Hair follicular keratinocyte (primary cell): Measurements from ENCODE around the gene MYH7B. TPM values are rescaled to one million over a fixed set of nuclear protein-coding genes. Genes with fewer than 3 reads are reported as not detected.

ENCODE experiments used
- total RNA-seq: library from RNA; depleted of rRNA; stranded (reverse); fragments of >200 nt; gene quantifications from 2 replicates; pipeline ENCODE4 v1.2.3, GENCODE V29; 2015

Gene MYH7B
- 0.65 TPM in 1 of 2 replicates, not detected in the other for total RNA-seq

DNA sequence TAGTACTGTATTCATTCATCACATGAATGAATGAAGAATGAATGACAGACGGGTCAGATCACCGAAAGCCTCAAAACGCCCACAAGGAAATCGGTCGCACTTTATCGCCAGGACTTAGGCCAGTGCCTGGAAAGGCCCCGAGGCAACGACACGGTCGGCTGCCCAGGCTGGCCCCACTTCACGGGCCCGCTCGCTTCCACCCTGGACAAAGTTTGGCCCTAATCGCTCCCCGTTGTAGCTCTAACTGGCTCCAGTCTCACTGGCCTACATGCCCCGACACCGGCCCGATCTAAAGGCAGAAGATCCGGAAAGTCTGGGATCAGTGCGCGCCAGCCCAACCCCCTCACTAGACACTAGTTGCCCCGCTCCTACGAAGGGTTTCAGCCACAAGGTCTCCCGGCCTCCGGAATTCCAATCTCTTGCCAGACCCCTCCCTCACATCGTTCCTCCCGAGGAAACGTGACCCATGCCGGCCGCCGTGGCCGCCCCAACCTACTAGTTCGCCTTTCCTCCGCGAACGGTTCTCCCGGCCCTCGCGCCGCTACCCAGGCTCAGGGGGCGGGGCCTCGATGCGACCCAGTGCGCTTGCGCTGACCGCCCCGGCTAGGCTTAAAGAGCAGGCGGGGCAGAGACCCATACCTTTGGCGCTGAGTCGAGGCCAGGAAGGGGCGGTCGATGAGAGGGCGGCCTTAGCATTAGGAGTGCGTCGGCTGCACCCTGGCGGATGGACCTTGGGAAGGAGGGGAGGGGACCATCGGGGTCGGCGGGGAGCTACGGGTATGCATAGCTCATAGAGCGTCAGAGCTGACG is at the start of gene MYH7B, which contains the start of gene GSS:
TSS of gene MYH7B (plus strand) at position 638 of the 810 bp plus-strand sequence. CDS start 22,138 bp downstream, outside the sequence.
TSS of gene GSS (minus strand) at position 576 of the 810 bp plus-strand sequence. CDS start 3,954 bp downstream, outside the sequence.

Other genes with a start within 250 kb of the MYH7B start
- gene NCOA6, start 130.2 kb upstream of the MYH7B start, total RNA-seq, result 6.2 and 11.9 TPM in 2 replicates
- gene GGT7, start 83.0 kb upstream of the MYH7B start, total RNA-seq, result 5.2 and 7.0 TPM in 2 replicates
- gene ACSS2, start 79.3 kb upstream of the MYH7B start, total RNA-seq, result 114 and 168 TPM in 2 replicates
- gene GSS, start 62 bp upstream of the MYH7B start, total RNA-seq, result 136 and 158 TPM in 2 replicates
- gene TRPC4AP, start 136.9 kb downstream of the MYH7B start, total RNA-seq, result 42.5 and 49.3 TPM in 2 replicates
- gene EDEM2, start 191.5 kb downstream of the MYH7B start, total RNA-seq, result 22.2 and 32.8 TPM in 2 replicates
- gene PROCR, start 216.2 kb downstream of the MYH7B start, total RNA-seq, result 151 and 162 TPM in 2 replicates